ENCODE measurements around the gene RPP21.

DNA sequence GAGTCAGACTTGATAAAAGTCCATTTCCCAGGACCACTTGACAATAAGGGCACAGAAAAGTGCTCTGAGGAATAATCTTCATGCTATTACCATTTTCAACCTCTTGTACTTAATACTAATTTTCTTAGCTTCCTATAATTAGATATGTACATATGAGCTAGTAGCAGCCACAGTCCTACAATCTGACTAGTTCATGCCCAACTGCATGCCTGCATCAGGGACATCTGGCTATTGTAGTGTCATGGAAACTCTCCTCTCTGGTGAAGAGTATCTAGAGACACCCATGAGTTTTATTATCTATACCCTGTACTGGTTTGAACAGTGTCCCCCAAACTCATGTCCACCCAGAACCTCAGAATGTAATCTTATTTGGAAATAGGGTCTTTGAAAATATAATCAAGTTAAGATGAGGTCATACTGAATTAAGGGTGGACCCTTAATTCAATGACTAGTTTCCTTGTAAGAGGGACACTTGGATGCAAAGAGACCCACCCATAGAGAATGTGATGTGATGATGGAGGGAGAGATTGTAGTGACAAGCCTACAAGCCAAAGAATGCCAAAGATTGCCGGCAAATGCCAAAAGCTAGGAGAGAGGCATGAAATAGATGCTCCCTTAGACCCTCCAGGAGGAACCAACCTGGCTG lies 32.2 kb upstream of the RPP21 start:
- TF ChIP-seq POLR2AphosphoS2 (IDR thresholded peaks at IDR 0.05; ENCODE audit: low read depth, low read length) (no peak), CTCF (IDR thresholded peaks at IDR 0.05 in 2 of 3, conservative IDR thresholded peaks at IDR 0.05 in 1 of 3; ENCODE audit: control insufficient read depth in 2 of 3, extremely low read depth in 1 of 3, insufficient read depth in 1 of 3, low read depth in 3 of 3, low read length in 3 of 3) (no peak), MTA2 (IDR thresholded peaks at IDR 0.05; ENCODE audit: low read depth) (no peak), CEBPB (IDR thresholded peaks at IDR 0.05; ENCODE audit: borderline replicate concordance in 1 of 2, low read depth in 2 of 2, low read length in 2 of 2) (no peak)
